Measurements from ENCODE around the gene CDC42SE2. TPM values are rescaled to one million over a fixed set of nuclear protein-coding genes. Genes with fewer than 3 reads are reported as not detected.

The CDC42SE2 gene
- polyA plus RNA-seq, 1 experiment, result 27.4 TPM

DNA sequence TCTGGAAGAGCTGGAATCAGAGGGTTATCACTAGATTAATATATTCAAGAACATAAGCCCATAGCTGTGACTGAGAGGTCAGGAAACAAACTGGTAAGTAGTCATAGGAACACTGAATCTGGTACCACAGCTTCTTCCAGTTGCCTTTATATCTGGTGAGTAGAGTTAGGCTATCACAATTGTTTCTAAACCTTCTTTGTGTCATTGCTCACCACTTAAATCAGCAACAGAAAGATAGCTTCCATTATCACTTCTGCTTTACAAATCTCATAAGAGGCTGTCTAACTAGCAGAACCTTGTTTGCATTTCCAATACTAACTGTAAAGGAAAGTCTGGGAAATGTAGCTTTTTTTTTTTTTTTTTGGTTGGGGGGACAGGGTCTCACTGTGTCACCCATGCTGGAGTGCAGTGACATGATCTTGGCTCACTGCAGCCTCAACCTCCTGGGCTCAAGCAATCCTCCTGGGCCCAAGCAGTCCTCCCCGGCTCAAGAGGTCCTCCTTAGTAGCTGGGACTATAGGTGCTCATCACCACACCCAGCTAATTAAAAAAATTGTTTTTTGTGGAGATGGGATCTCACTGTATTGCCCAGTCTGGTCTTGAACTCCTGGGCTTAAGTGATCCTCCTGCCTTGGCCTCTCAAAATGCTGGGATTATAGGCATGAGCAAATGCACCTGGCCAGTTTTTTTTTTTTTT, 22.0 kb downstream of the CDC42SE2 start:
- Histone ChIP-seq H3K4me3 (ENCODE audit: low read depth, low read length) (no peak overlapping the region), H3K27ac (ENCODE audit: low read depth, low read length) (no peak overlapping the region), H3K9me3 (ENCODE audit: control insufficient read depth, insufficient read depth, low read length) (no peaks in the 10 kb centered on the region), H3K27me3 (ENCODE audit: control insufficient read depth, insufficient read depth, low read length) (no peaks in the 10 kb centered on the region)
- TF ChIP-seq, protein P1, sequence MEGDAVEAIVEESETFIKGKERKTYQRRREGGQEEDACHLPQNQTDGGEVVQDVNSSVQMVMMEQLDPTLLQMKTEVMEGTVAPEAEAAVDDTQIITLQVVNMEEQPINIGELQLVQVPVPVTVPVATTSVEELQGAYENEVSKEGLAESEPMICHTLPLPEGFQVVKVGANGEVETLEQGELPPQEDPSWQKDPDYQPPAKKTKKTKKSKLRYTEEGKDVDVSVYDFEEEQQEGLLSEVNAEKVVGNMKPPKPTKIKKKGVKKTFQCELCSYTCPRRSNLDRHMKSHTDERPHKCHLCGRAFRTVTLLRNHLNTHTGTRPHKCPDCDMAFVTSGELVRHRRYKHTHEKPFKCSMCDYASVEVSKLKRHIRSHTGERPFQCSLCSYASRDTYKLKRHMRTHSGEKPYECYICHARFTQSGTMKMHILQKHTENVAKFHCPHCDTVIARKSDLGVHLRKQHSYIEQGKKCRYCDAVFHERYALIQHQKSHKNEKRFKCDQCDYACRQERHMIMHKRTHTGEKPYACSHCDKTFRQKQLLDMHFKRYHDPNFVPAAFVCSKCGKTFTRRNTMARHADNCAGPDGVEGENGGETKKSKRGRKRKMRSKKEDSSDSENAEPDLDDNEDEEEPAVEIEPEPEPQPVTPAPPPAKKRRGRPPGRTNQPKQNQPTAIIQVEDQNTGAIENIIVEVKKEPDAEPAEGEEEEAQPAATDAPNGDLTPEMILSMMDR (IDR thresholded peaks at IDR 0.05; ENCODE audit: low read depth, low read length), result no peak
- POLR2A ChIA-PET, result no interaction called here
- CTCF ChIA-PET, result interaction anchor here (0.5 to 1.1 kb wide), 5 partner anchors 19 to 93 kb away, joined by 3 to 5 read pairs (median 4); no protein-coding TSS in a partner anchor
- DNase-seq (ENCODE audit: low read depth, low spot score), result no peak

GRCh38 chr5:131286400-131286715, 22.5 kb downstream of the CDC42SE2 start:
- H3K9me3 ChIP-seq (ENCODE audit: control insufficient read depth, insufficient read depth, low read length), result no peaks in the 10 kb centered on the region
- no peak overlapping the region for H3K27ac ChIP-seq (ENCODE audit: low read depth, low read length)
- CTCF ChIA-PET, result no interaction called here
- POLR2A ChIA-PET, result no interaction called here
- H3K4me3 ChIP-seq (ENCODE audit: low read depth, low read length), result no peak overlapping the region
- DNase-seq (ENCODE audit: low read depth, low spot score), result no peak
- no peaks in the 10 kb centered on the region for H3K27me3 ChIP-seq (ENCODE audit: control insufficient read depth, insufficient read depth, low read length)
- TF ChIP-seq, protein P1 (IDR thresholded peaks at IDR 0.05; ENCODE audit: low read depth, low read length), result no peak

DNA sequence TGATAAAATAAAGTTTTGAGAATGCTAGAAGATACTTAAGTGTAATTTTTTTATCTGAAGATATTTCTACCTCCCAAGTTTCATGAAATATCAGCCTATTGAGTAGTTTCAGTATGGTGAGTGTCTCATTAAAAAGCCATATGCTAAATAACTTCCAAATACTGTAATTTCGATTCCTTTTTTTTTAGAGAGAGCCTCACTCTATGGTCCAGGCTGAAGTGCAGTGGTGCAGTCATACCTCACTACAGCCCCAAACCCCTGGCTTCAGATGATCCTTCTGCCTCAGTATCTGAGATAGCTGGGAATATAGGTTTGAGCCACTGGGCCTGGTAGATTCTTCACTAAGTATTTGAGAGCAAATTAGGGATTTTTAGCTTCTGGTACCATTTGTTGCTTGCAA, 24.5 kb downstream of the CDC42SE2 start:
- no peak for DNase-seq (ENCODE audit: low read depth, low spot score)
- Histone ChIP-seq H3K9me3 (ENCODE audit: control insufficient read depth, insufficient read depth, low read length) (no peaks in the 10 kb centered on the region), H3K27ac (ENCODE audit: low read depth, low read length) (no peak overlapping the region), H3K4me3 (ENCODE audit: low read depth, low read length) (no peak overlapping the region), H3K27me3 (ENCODE audit: control insufficient read depth, insufficient read depth, low read length) (no peaks in the 10 kb centered on the region)
- ChIA-PET CTCF (interaction anchor here (1.1 kb wide), 1 partner anchor 14 kb away, joined by 3 read pairs; no protein-coding TSS in a partner anchor), POLR2A (no interaction called here)
- TF ChIP-seq, protein P1 (IDR thresholded peaks at IDR 0.05; ENCODE audit: low read depth, low read length), result no peak

DNA sequence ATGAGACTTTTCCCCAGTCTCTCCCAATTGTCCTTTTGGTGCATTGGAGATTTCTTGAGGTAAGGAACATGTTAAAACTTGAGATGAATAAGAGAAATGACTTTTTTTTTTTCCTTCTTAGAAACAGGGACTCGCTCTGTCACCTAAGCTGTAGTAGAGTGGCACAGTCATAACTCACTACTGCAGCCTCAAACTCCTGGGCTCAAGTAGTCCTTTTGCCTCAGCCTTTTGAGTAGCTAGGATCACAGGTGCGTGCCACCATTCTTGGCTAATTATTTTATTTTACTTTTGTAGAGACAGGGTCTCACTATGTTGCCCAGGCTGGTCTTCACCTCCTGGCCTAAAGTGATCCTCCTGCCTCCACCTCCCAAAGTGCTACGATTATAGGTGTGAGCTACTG, 25.9 kb downstream of the CDC42SE2 start:
- Histone ChIP-seq H3K9me3 (ENCODE audit: control insufficient read depth, insufficient read depth, low read length) (no peaks in the 10 kb centered on the region), H3K4me3 (ENCODE audit: low read depth, low read length) (no peak overlapping the region), H3K27ac (ENCODE audit: low read depth, low read length) (no peak overlapping the region), H3K27me3 (ENCODE audit: control insufficient read depth, insufficient read depth, low read length) (no peaks in the 10 kb centered on the region)
- CTCF ChIA-PET, result no interaction called here
- DNase-seq (ENCODE audit: low read depth, low spot score), result no peak
- POLR2A ChIA-PET, result no interaction called here
- TF ChIP-seq, protein P1 (IDR thresholded peaks at IDR 0.05; ENCODE audit: low read depth, low read length), result no peak

DNA sequence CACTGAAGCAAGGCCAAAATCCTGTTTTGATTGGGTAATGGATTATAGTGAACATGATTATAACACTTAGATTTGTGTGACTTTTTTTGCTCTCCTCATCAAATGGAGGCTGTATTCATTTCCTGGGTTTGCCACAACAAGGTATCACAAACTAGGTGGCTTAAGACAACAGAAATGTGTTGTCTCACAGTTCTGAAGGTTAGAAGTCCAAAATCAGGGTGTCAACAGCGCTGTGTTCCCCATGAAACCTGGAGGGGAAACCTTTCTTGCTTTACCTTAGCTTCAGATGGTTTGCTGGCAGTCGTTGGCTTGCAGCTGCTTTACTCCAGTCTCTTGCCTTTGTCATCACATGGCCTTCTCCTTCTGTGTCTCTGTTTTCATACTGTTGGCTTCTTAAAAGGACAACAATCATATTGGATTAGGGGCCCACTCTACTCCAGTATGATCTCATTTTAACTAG, 32.4 kb downstream of the CDC42SE2 start:
- no peak overlapping the region for H3K4me3 ChIP-seq (ENCODE audit: low read depth, low read length)
- CTCF ChIA-PET, result no interaction called here
- TF ChIP-seq, protein P1 (IDR thresholded peaks at IDR 0.05; ENCODE audit: low read depth, low read length), result no peak
- POLR2A ChIA-PET, result interaction anchor here (0.7 kb wide), 1 partner anchor 61 kb away, joined by 5 read pairs; no protein-coding TSS in a partner anchor
- no peak for DNase-seq (ENCODE audit: low read depth, low spot score)
- H3K27me3 ChIP-seq (ENCODE audit: control insufficient read depth, insufficient read depth, low read length), result no peaks in the 10 kb centered on the region
- H3K9me3 ChIP-seq (ENCODE audit: control insufficient read depth, insufficient read depth, low read length), result no peaks in the 10 kb centered on the region
- H3K27ac ChIP-seq (ENCODE audit: low read depth, low read length), result no peak overlapping the region
